Ovary (tissue), 3 donors: Measurements from ENCODE around the gene CHN2.

ENCODE experiments used
- CTCF ChIP-seq, 3 donors: fragments of 450-650 bp in 2 of 3; fragments of 200-600 bp in 1 of 3; IDR thresholded peaks; one replicate each; pipeline versions ENCODE4 v1.5.1 to v1.8.0; 2016 to 2022; ENCODE audit warnings: antibody characterized with exemption in 3 of 3, mild to moderate bottlenecking in 1 of 3
- EP300 ChIP-seq: sonication (generic); formaldehyde crosslinking; IDR thresholded peaks from one replicate; pipeline ENCODE4 v1.6.1; 2017; ENCODE audit warnings: antibody characterized with exemption
- donor health status: DM: no; HTN: no; CAD: no.

- no peak for TF ChIP-seq EP300
- no peak for TF ChIP-seq CTCF (IDR thresholded peaks at IDR 0.05)
These were observed 285.0 kb downstream of the CHN2 start for GRCh38 chr7:29479301-29480200.
